Erythroblast (primary cell): ENCODE results near the gene MVB12A.

ENCODE experiments used
- GATA1 ChIP-seq: IDR thresholded peaks from 2 replicates; pipeline ENCODE4 v1.6.1; 2011; ENCODE audit warnings: low read depth, mild to moderate bottlenecking, control low read depth, low read length, moderate library complexity
- POLR2A ChIP-seq: IDR thresholded peaks from 2 replicates; pipeline ENCODE4 v1.6.1; 2011; ENCODE audit warnings: mild to moderate bottlenecking, low read length

DNA sequence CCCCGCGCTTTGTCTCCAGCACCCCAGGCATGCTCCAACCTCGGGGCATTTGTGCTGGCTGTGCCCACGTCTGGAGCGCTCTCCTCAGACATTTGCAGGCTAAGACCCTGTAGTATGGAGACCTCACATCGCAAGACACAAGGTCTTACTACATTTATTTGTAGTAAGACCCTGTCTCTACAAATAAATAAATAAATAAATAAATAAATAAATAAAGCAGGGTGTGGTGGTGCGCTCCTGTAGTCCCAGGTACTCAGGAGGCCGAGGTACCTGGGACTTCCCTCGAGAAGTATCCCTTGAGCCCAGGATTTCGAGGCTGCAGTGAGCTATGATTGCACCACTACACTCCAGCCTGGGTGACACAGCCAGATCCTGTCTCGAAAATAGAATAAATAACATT lies 36.3 kb downstream of the MVB12A start:
- TF ChIP-seq POLR2A (no peak), GATA1 (no peak)
